H1 (cell line): ENCODE data around the gene PIMREG. TPM values are rescaled to one million over a fixed set of nuclear protein-coding genes. Genes with fewer than 3 reads are reported as not detected.

Experiments used
- CTCF ChIA-PET: fragments of 300-600 bp; sonication (Branson Sonifier 250); formaldehyde crosslinking; loops from one replicate; lab custom pipeline; 2021; ENCODE audit not compliant: partially characterized antibody; lab: Charles Lee
- POLR2A ChIA-PET: fragments of 300-600 bp; sonication (Branson Sonifier 250); formaldehyde crosslinking; loops from one replicate; lab custom pipeline; 2021; ENCODE audit warnings: inconsistent platforms; ENCODE audit not compliant: partially characterized antibody; lab: Charles Lee
- DNase-seq, 2 experiments: peaks; one replicate each; pipeline versions ENCODE4 v3.0.0 to v3.0.0-alpha.2; 2010 to 2022; ENCODE audit warnings: low spot score in 2 of 2, low read depth in 1 of 2, mixed read lengths in 1 of 2
- FAIRE-seq: peaks from 2 replicates; lab custom pipeline; 2011; peaks lifted over from hg19 to GRCh38; lab: Jason Lieb, UNC
- H2AFZ ChIP-seq: 2 replicates; pipeline ENCODE4 v1.8.1; 2012; ENCODE audit warnings: low read length, inconsistent platforms
- H2AK5ac ChIP-seq: 2 replicates; pipeline ENCODE4 v1.6.1; 2013; ENCODE audit warnings: low read depth, low read length
- H2BK120ac ChIP-seq: replicated peaks from 2 replicates; pipeline ENCODE3; 2013; ENCODE audit warnings: low read depth, low read length, inconsistent platforms
- H2BK12ac ChIP-seq: 2 replicates; pipeline ENCODE4 v1.6.1; 2013; ENCODE audit warnings: low read depth, low read length
- H2BK15ac ChIP-seq: 2 replicates; pipeline ENCODE4 v1.6.1; 2013; ENCODE audit warnings: low read length
- H2BK20ac ChIP-seq: 2 replicates; pipeline ENCODE4 v1.6.1; 2013; ENCODE audit warnings: low read length
- H2BK5ac ChIP-seq: 2 replicates; pipeline ENCODE4 v1.6.1; 2013; ENCODE audit warnings: low read depth, low read length
- H3K14ac ChIP-seq: 2 replicates; pipeline ENCODE4 v1.6.1; 2013; ENCODE audit warnings: inconsistent platforms; ENCODE audit not compliant: insufficient read length
- H3K18ac ChIP-seq: 2 replicates; pipeline ENCODE4 v1.6.1; 2013; ENCODE audit warnings: low read length; ENCODE audit errors: extremely low read depth
- H3K23ac ChIP-seq: 2 replicates; pipeline ENCODE4 v1.6.1; 2013; ENCODE audit warnings: inconsistent platforms; ENCODE audit not compliant: insufficient read length
- H3K23me2 ChIP-seq: 2 replicates; pipeline ENCODE4 v1.6.1; 2013; ENCODE audit warnings: low read depth, low read length
- H3K27ac ChIP-seq: 2 replicates; pipeline ENCODE4 v1.6.1; 2011; ENCODE audit warnings: low read depth, low read length, inconsistent platforms
- H3K27me3 ChIP-seq, 4 experiments: replicated peaks in 1 of 4; 1 replicate in 1 of 4; 2 replicates in 3 of 4; pipeline versions ENCODE4 v1.6.1 to v1.8.1; 2011 to 2013; ENCODE audit warnings: low read length in 3 of 4, mild to moderate bottlenecking in 3 of 4, inconsistent platforms in 2 of 4, mixed read lengths in 2 of 4, moderate library complexity in 1 of 4; ENCODE audit not compliant: control insufficient read depth in 3 of 4, insufficient read depth in 3 of 4; ENCODE audit errors: extremely low read depth in 1 of 4
- H3K36me3 ChIP-seq, 4 experiments: 2 replicates each; pipeline versions ENCODE4 v1.6.1 to v1.8.1; 2011 to 2013; ENCODE audit warnings: mild to moderate bottlenecking in 4 of 4, low read length in 3 of 4, moderate library complexity in 2 of 4, control low read depth in 1 of 4, inconsistent platforms in 1 of 4; ENCODE audit not compliant: insufficient read depth in 4 of 4, control insufficient read depth in 2 of 4
- H3K4ac ChIP-seq: replicated peaks from 2 replicates; pipeline ENCODE3; 2013; ENCODE audit warnings: low read length, low read depth, mixed read lengths, inconsistent platforms; ENCODE audit not compliant: insufficient read length
- H3K4me1 ChIP-seq, 4 experiments: replicated peaks in 1 of 4; 1 replicate in 1 of 4; 2 replicates in 3 of 4; pipeline versions ENCODE4 v1.6.1 to v1.8.1; 2011 to 2013; ENCODE audit warnings: low read length in 3 of 4, inconsistent platforms in 2 of 4, mixed read lengths in 1 of 4; ENCODE audit not compliant: insufficient read depth in 4 of 4, control insufficient read depth in 3 of 4
- H3K4me2 ChIP-seq, 2 experiments: 2 replicates each; pipeline versions ENCODE4 v1.6.1 to v1.8.1; 2011 to 2013; ENCODE audit warnings: low read depth in 2 of 2, low read length in 2 of 2, control low read depth in 1 of 2, inconsistent platforms in 1 of 2, mild to moderate bottlenecking in 1 of 2; ENCODE audit not compliant: insufficient read depth in 1 of 2
- H3K4me3 ChIP-seq, 4 experiments: fragments of 200-600, 300-600 bp in 1 of 4; sonication (generic), shearing (Covaris generic), sonication (Bioruptor Twin) in 1 of 4; 2 replicates each; pipeline versions ENCODE4 v1.5.1 to v1.8.1; 2011 to 2016; ENCODE audit warnings: low read length in 4 of 4, low read depth in 3 of 4, control low read depth in 2 of 4, inconsistent platforms in 2 of 4, mild to moderate bottlenecking in 2 of 4, mixed read lengths in 1 of 4, moderate library complexity in 1 of 4; ENCODE audit not compliant: insufficient read depth in 2 of 4; ENCODE audit errors: extremely low read depth in 1 of 4
- H3K56ac ChIP-seq: replicated peaks from 2 replicates; pipeline ENCODE3; 2013; ENCODE audit warnings: low read depth, mild to moderate bottlenecking, mixed read lengths, low read length, inconsistent platforms; ENCODE audit not compliant: insufficient read length
- H3K79me1 ChIP-seq: 2 replicates; pipeline ENCODE4 v1.6.1; 2013; ENCODE audit warnings: low read depth, low read length, control low read depth
- H3K79me2 ChIP-seq, 2 experiments: 2 replicates each; pipeline versions ENCODE4 v1.6.1 to v1.8.1; 2012 to 2013; ENCODE audit warnings: low read length in 2 of 2, mild to moderate bottlenecking in 2 of 2, inconsistent platforms in 1 of 2; ENCODE audit not compliant: insufficient read depth in 2 of 2, control insufficient read depth in 1 of 2
- H3K9ac ChIP-seq, 4 experiments: replicated peaks in 1 of 4; 1 replicate in 1 of 4; 2 replicates in 3 of 4; pipeline versions ENCODE4 v1.6.1 to v1.8.1; 2011 to 2013; ENCODE audit warnings: low read depth in 3 of 4, low read length in 3 of 4, control low read depth in 2 of 4, mild to moderate bottlenecking in 2 of 4, moderate library complexity in 2 of 4, inconsistent platforms in 1 of 4; ENCODE audit errors: extremely low read depth in 1 of 4
- H3K9me3 ChIP-seq, 2 experiments: 2 replicates each; pipeline versions ENCODE4 v1.6.1 to v1.8.1; 2012 to 2013; ENCODE audit warnings: mild to moderate bottlenecking in 2 of 2, moderate library complexity in 2 of 2, control low read depth in 1 of 2, inconsistent platforms in 1 of 2, low read depth in 1 of 2, low read length in 1 of 2, mixed read lengths in 1 of 2; ENCODE audit not compliant: insufficient read depth in 2 of 2
- H4K20me1 ChIP-seq, 2 experiments: replicated peaks in 1 of 2; 2 replicates each; pipeline versions ENCODE3 to v1.8.1; 2011 to 2013; ENCODE audit warnings: inconsistent platforms in 2 of 2, low read length in 2 of 2, mild to moderate bottlenecking in 1 of 2; ENCODE audit not compliant: insufficient read depth in 2 of 2, control insufficient read depth in 1 of 2
- H4K5ac ChIP-seq: 2 replicates; pipeline ENCODE4 v1.6.1; 2013; ENCODE audit warnings: low read length, low read depth, mixed read lengths, inconsistent platforms; ENCODE audit not compliant: insufficient read length
- H4K8ac ChIP-seq: 2 replicates; pipeline ENCODE4 v1.8.0; 2013; ENCODE audit warnings: mild to moderate bottlenecking, moderate library complexity, low read length, inconsistent platforms; ENCODE audit not compliant: insufficient read depth; ENCODE audit errors: extremely low read depth
- H4K91ac ChIP-seq: replicated peaks from 2 replicates; pipeline ENCODE3; 2013; ENCODE audit warnings: low read length, mixed read lengths, inconsistent platforms; ENCODE audit not compliant: insufficient read length
- BCL11A ChIP-seq, 2 experiments: IDR thresholded peaks; one replicate each; pipeline ENCODE4 v1.6.1; 2011; ENCODE audit warnings: low read depth in 2 of 2, low read length in 2 of 2, mild to moderate bottlenecking in 2 of 2
- CREB1 ChIP-seq: IDR thresholded peaks from 2 replicates; pipeline ENCODE4 v1.6.1; 2012; ENCODE audit warnings: inconsistent platforms
- FOSL1 ChIP-seq: IDR thresholded peaks from 2 replicates; pipeline ENCODE4 v1.6.1; 2011; ENCODE audit warnings: mild to moderate bottlenecking, low read depth, low read length, moderate library complexity; ENCODE audit not compliant: insufficient read depth
- GTF2F1 ChIP-seq: IDR thresholded peaks from 2 replicates; pipeline ENCODE4 v1.6.1; 2012; ENCODE audit warnings: low read depth, low read length, improper control_type of control experiment, borderline replicate concordance
- RAD21 ChIP-seq, 2 experiments: IDR thresholded peaks in 1 of 2; conservative IDR thresholded peaks in 1 of 2; 2 replicates each; pipeline ENCODE4 v1.6.1; 2011; ENCODE audit warnings: low read depth in 2 of 2, low read length in 2 of 2, improper control_type of control experiment in 1 of 2, inconsistent platforms in 1 of 2, mild to moderate bottlenecking in 1 of 2, moderate library complexity in 1 of 2
- RBBP5 ChIP-seq: IDR thresholded peaks from 2 replicates; pipeline ENCODE4 v1.7.1; 2012; ENCODE audit warnings: low read depth, mild to moderate bottlenecking, inconsistent platforms, low read length, moderate library complexity, borderline replicate concordance
- SIN3A ChIP-seq, 2 experiments: IDR thresholded peaks in 1 of 2; conservative IDR thresholded peaks in 1 of 2; 2 replicates each; pipeline ENCODE4 v1.6.1; 2011 to 2012; ENCODE audit warnings: low read length in 2 of 2, improper control_type of control experiment in 1 of 2, low read depth in 1 of 2, mild to moderate bottlenecking in 1 of 2
- SIX5 ChIP-seq: IDR thresholded peaks from 2 replicates; pipeline ENCODE4 v1.6.1; 2011; ENCODE audit warnings: mild to moderate bottlenecking, low read depth, low read length
- SP1 ChIP-seq: IDR thresholded peaks from 2 replicates; pipeline ENCODE4 v1.6.1; 2011; ENCODE audit warnings: low read depth, low read length
- TAF7 ChIP-seq: optimal IDR thresholded peaks from 2 replicates; pipeline ENCODE3; 2011; ENCODE audit warnings: low read depth, mild to moderate bottlenecking, inconsistent platforms, low read length, moderate library complexity, borderline replicate concordance
- TEAD4 ChIP-seq: IDR thresholded peaks from 2 replicates; pipeline ENCODE4 v1.6.1; 2012; ENCODE audit warnings: low read depth, low read length, inconsistent platforms, mixed read lengths
- WGBS, 2 experiments: shearing (Covaris generic) in 1 of 2; methylation state at CpG; one replicate each; pipeline versions ENCODE4 v1.1.6 to v1.1.7; 2013 to 2015; ENCODE audit warnings: low lambda C conversion rate in 2 of 2, mixed read lengths in 2 of 2, inconsistent platforms in 1 of 2, low coverage in 1 of 2, missing lambda C conversion rate in 1 of 2; ENCODE audit not compliant: insufficient replicate concordance in 2 of 2, insufficient coverage in 1 of 2, insufficient read length in 1 of 2; ENCODE audit errors: extremely low coverage in 1 of 2, missing lambda C conversion rate in 1 of 2; 5-methylcytosine and 5-hydroxymethylcytosine counted together
- polyA plus RNA-seq, 7 experiments: library from polyadenylated mRNA; depleted of rRNA in 3 of 7; stranded (reverse) in 5 of 7; unstranded in 2 of 7; fragments of >200 nt in 5 of 7; fragments of 200-250 nt in 2 of 7; gene quantifications; 1 replicate in 5 of 7; 2 replicates in 1 of 7; 4 replicates in 1 of 7; pipeline versions ENCODE4 v1.2.1 to v1.2.3, GENCODE V29; 2011 to 2013; ENCODE audit warnings: missing spikeins in 2 of 7, mixed read lengths in 2 of 7
- total RNA-seq: library from RNA; stranded (reverse); fragmentation: NEBNext Ultra II Directional; extraction: Animal tissue kit (Norgen Biotek cat#: 25700); gene quantifications from 2 replicates; pipeline ENCODE4 v1.2.1, GENCODE V29; 2021

Gene PIMREG
- total and polyA plus RNA-seq, 2 of the 8 experiments (the other 6 are each of a cell fraction or from before 2014, with no cell fraction given): 133 to 148 TPM

DNA sequence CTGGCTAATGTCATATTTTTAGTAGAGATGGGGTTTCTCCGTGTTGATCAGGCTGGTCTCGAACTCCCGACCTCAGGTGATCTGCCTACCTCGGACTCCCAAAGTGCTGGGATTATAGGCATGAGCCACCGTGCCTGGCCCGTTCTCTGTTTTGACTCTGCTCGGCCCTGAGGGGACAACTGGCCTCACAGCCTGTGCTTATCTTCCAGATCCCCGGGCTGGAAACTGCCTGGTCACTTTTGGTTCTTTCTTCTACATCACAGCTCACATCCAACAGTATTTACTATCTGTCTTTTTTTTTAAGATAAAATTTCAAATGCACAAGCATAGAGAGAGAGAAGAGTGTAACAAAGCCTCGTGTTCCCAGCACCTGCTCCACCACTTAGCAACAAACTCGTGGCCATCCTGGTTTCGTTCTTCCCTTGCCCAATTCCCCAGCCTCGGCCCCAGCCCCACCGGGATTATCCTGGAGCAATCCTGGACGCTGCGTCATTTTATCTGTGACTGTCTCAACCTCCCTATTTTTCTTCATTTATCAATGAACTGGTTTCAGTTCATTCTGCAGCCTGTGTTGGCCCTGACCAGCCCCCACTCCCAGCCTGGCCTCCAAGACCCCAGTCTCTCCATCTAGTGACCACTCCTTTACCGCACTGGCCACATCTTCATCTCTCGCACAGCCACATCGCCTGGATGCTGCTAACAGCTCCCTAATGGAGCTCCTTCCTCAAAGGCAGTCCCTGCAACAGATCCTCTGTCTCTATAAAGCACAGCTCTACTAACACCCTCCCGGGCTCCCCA is 21.1 kb downstream of the PIMREG start:
- no peak overlapping the region for H2BK12ac ChIP-seq
- H3K4me1 ChIP-seq: peaks cover 4 to 20% (median 15%) of the 10 kb centered on the region in 4 experiments
- TF ChIP-seq RBBP5 (no peak), TEAD4 (no peak), GTF2F1 (no peak), RAD21 (IDR thresholded peaks at IDR 0.05 in 1 of 2, conservative IDR thresholded peaks at IDR 0.05 in 1 of 2; ENCODE audit: low read depth in 2 of 2, low read length in 2 of 2) (no peak), BCL11A (IDR thresholded peaks at IDR 0.05; ENCODE audit: low read depth in 2 of 2, low read length in 2 of 2) (no peak), SIX5 (no peak), TAF7 (no peak), FOSL1 (no peak), CREB1 (no peak), SP1 (no peak), SIN3A (conservative IDR thresholded peaks at IDR 0.05 in 1 of 2, IDR thresholded peaks at IDR 0.05 in 1 of 2; ENCODE audit: low read depth in 1 of 2, low read length in 2 of 2) (no peak)
- ChIA-PET CTCF (interaction anchor here (8.3 kb wide), 1 partner anchor 8 kb away, joined by 68 read pairs; no protein-coding TSS in a partner anchor), POLR2A (interaction anchor here (1.3 to 3.5 kb wide), 2 partner anchors 11 to 21 kb away, joined by 3 to 17 read pairs; no protein-coding TSS in a partner anchor)
- no peak overlapping the region for H3K4me3 ChIP-seq
- H2AFZ ChIP-seq: no peak overlapping the region
- no peaks in the 10 kb centered on the region for H3K79me1 ChIP-seq
- H4K8ac ChIP-seq: no peak overlapping the region
- no peak for DNase-seq
- no peak overlapping the region for H2BK5ac ChIP-seq
- H3K9ac ChIP-seq: no peak overlapping the region
- H3K14ac ChIP-seq: no peak overlapping the region
- H2BK20ac ChIP-seq: no peak overlapping the region
- no peak overlapping the region for H3K4ac ChIP-seq
- no peak overlapping the region for H3K23ac ChIP-seq
- H3K9me3 ChIP-seq: no peaks in the 10 kb centered on the region
- no peak overlapping the region for H2AK5ac ChIP-seq
- H4K91ac ChIP-seq: no peak overlapping the region
- H4K20me1 ChIP-seq: no peaks in the 10 kb centered on the region
- H4K5ac ChIP-seq: no peak overlapping the region
- H3K36me3 ChIP-seq: no peaks in the 10 kb centered on the region
- no peaks in the 10 kb centered on the region for H3K27me3 ChIP-seq
- H3K27ac ChIP-seq: no peak overlapping the region
- no peaks in the 10 kb centered on the region for H3K79me2 ChIP-seq
- H2BK15ac ChIP-seq: no peak overlapping the region
- no peak overlapping the region for H3K56ac ChIP-seq
- 79% methylated on average over 19 of the region's 19 CpGs; no CpG with 5 or more reads in 1 of the 2 experiments for WGBS, 2 experiments
- no peak overlapping the region for H2BK120ac ChIP-seq
- FAIRE-seq: no peak
- no peaks in the 10 kb centered on the region for H3K23me2 ChIP-seq
- H3K4me2 ChIP-seq: no peak overlapping the region
- no peak overlapping the region for H3K18ac ChIP-seq
